Ishikawa (cell line): Measurements from ENCODE around the gene YWHAQ.

Experiments
- CEBPB ChIP-seq: IDR thresholded peaks from 2 replicates; pipeline ENCODE4 v1.6.1; 2012
- CREB1 ChIP-seq: IDR thresholded peaks from 2 replicates; pipeline ENCODE4 v1.6.1; 2012; ENCODE audit warnings: low read depth
- EGR1 ChIP-seq: IDR thresholded peaks from 2 replicates; pipeline ENCODE4 v1.6.1; 2012
- EP300 ChIP-seq: IDR thresholded peaks from 2 replicates; pipeline ENCODE4 v1.6.1; 2012; ENCODE audit warnings: borderline replicate concordance
- FOXM1 ChIP-seq: IDR thresholded peaks from 2 replicates; pipeline ENCODE4 v1.6.1; 2012; ENCODE audit warnings: low read depth, borderline replicate concordance
- MAX ChIP-seq: IDR thresholded peaks from 2 replicates; pipeline ENCODE4 v1.6.1; 2012
- NFIC ChIP-seq: IDR thresholded peaks from 2 replicates; pipeline ENCODE4 v1.6.1; 2012
- RAD21 ChIP-seq: IDR thresholded peaks from 2 replicates; pipeline ENCODE4 v1.6.1; 2012; ENCODE audit warnings: low read depth
- REST ChIP-seq: IDR thresholded peaks from 2 replicates; pipeline ENCODE4 v1.6.1; 2012; ENCODE audit warnings: low read depth, mild to moderate bottlenecking
- TAF1 ChIP-seq: IDR thresholded peaks from 2 replicates; pipeline ENCODE4 v1.6.1; 2012; ENCODE audit warnings: low read depth, mild to moderate bottlenecking
- TCF12 ChIP-seq: IDR thresholded peaks from 2 replicates; pipeline ENCODE4 v1.6.1; 2012; ENCODE audit warnings: low read depth
- TEAD4 ChIP-seq: IDR thresholded peaks from 2 replicates; pipeline ENCODE4 v1.6.1; 2012
- USF1 ChIP-seq: IDR thresholded peaks from 2 replicates; pipeline ENCODE4 v1.6.1; 2012
- YY1 ChIP-seq: IDR thresholded peaks from 2 replicates; pipeline ENCODE4 v1.6.1; 2012; ENCODE audit warnings: low read depth
- ZBTB7A ChIP-seq: IDR thresholded peaks from 2 replicates; pipeline ENCODE4 v1.6.1; 2012; ENCODE audit warnings: low read depth

Gene YWHAQ

GRCh38 chr2:9629222-9630116 lies 1.3 kb downstream of the YWHAQ start:
- TF ChIP-seq NFIC (no peak), EGR1 (no peak), TEAD4 (no peak), REST (no peak), FOXM1 (no peak), EP300 (no peak), CEBPB (no peak), RAD21 (no peak), MAX (no peak), ZBTB7A (no peak), TCF12 (no peak), USF1 (no peak), TAF1 (no peak), CREB1 (no peak), YY1 (no peak)

GRCh38 chr2:9627310-9627709 lies 3.5 kb downstream of the YWHAQ start:
- TF ChIP-seq TCF12, result no peak
- TF ChIP-seq USF1, result no peak
- TF ChIP-seq ZBTB7A, result no peak
- TF ChIP-seq REST, result no peak
- no peak for TF ChIP-seq RAD21
- TF ChIP-seq FOXM1, result no peak
- TF ChIP-seq EGR1, result no peak
- no peak for TF ChIP-seq TEAD4
- TF ChIP-seq EP300, result no peak
- TF ChIP-seq YY1, result no peak
- no peak for TF ChIP-seq MAX
- TF ChIP-seq NFIC, result no peak
- TF ChIP-seq CEBPB, result no peak
- no peak for TF ChIP-seq CREB1
- no peak for TF ChIP-seq TAF1

DNA sequence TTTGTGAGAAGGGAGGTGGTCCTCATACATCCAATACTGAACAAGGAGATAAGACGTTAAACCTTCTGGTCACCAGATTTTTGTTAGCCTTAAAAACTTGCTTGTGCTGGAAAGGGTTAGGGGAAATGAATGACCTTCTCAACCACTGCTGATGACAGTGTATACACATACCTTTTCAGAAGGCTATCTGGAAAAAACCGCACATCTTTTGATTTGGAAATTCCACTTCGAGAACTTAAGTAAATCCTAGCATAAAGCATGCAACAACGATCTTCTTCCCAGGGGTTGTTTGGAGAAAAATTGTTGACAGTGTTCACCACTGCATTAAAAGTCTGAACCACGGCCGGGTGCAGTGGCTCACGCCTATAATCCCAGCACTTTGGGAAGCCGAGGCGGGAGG lies 7.6 kb downstream of the YWHAQ start:
- TF ChIP-seq NFIC (no peak), CEBPB (no peak), YY1 (no peak), TCF12 (no peak), TEAD4 (no peak), MAX (no peak), CREB1 (no peak), EGR1 (no peak), RAD21 (no peak), ZBTB7A (no peak), EP300 (no peak), FOXM1 (no peak), TAF1 (no peak), REST (no peak), USF1 (no peak)
